ENCODE measurements around the gene RIPK1.
"Not testable (repeated sequence)": the region's sequence is repeated elsewhere in the genome, so short reads cannot be mapped to it uniquely, and the experiment has no call there.

RIPK1 gene

GRCh38 chr6:3136292-3137011 lies 68.2 kb downstream of the RIPK1 start:
- no peak for DNase-seq (ENCODE audit: low spot score)

- no peak for DNase-seq (ENCODE audit: low spot score)
Measured at GRCh38 chr6:3137057-3137777, 68.9 kb downstream of the RIPK1 start.

- not testable (repeated sequence) for DNase-seq (ENCODE audit: low spot score)
Measured at GRCh38 chr6:3137873-3138272, 69.6 kb downstream of the RIPK1 start.

- DNase-seq (ENCODE audit: low spot score): no peak
Measured at GRCh38 chr6:3138341-3138740, 70.0 kb downstream of the RIPK1 start.

GRCh38 chr6:3139090-3139903 lies 71.0 kb downstream of the RIPK1 start:
- DNase-seq (ENCODE audit: low spot score): no peak

GRCh38 chr6:3140201-3140600 lies 71.9 kb downstream of the RIPK1 start:
- DNase-seq (ENCODE audit: low spot score): no peak

- DNase-seq (ENCODE audit: low spot score): no peak
Measured at GRCh38 chr6:3142536-3142935, 74.2 kb downstream of the RIPK1 start.

- no peak for DNase-seq (ENCODE audit: low spot score)
Measured at GRCh38 chr6:3143158-3143557, 74.9 kb downstream of the RIPK1 start.

- DNase-seq (ENCODE audit: low spot score): no peak
Measured at GRCh38 chr6:3144571-3144970, 76.3 kb downstream of the RIPK1 start.

- no peak for DNase-seq (ENCODE audit: low spot score)
Measured at GRCh38 chr6:3147914-3148757, 79.8 kb downstream of the RIPK1 start.

- no peak for DNase-seq (ENCODE audit: low spot score)
Measured at GRCh38 chr6:3151691-3152090, 83.4 kb downstream of the RIPK1 start.

GRCh38 chr6:3152689-3153088 lies 84.4 kb downstream of the RIPK1 start:
- DNase-seq (ENCODE audit: low spot score): no peak

GRCh38 chr6:3155416-3155815 lies 87.1 kb downstream of the RIPK1 start:
- not testable (repeated sequence) for DNase-seq (ENCODE audit: low spot score)

- not testable (repeated sequence) for DNase-seq (ENCODE audit: low spot score)
Measured at GRCh38 chr6:3156184-3157130, 88.2 kb downstream of the RIPK1 start.

- DNase-seq (ENCODE audit: low spot score): peak; percentile 86
Measured at GRCh38 chr6:3157131-3157933, 89.0 kb downstream of the RIPK1 start, which contains the start of gene TUBB2A. TSS of gene TUBB2A (minus strand) at chr6:3157544. CDS start at chr6:3157463, 81 bp downstream.

- peak; percentile 76 for DNase-seq (ENCODE audit: low spot score)
Measured at GRCh38 chr6:3159805-3160781, 91.8 kb downstream of the RIPK1 start.

GRCh38 chr6:3162067-3162497 lies 93.8 kb downstream of the RIPK1 start:
- DNase-seq (ENCODE audit: low spot score): no peak

GRCh38 chr6:3162565-3163247 lies 94.4 kb downstream of the RIPK1 start:
- peak; percentile 53 for DNase-seq (ENCODE audit: low spot score)
